Stimulated activated CD8-positive, alpha-beta memory T cell treated with anti-CD3 and anti-CD28 coated beads, Interleukin-4, amount 100 ng/mL, for 48 hours (primary cell): ENCODE data around the gene DGAT2L6.

Experiments used
- DNase-seq: peaks from one replicate; pipeline ENCODE4 v3.0.0-alpha.2; 2020

The DGAT2L6 gene

GRCh38 chrX:70176938-70177533 is at the start of gene DGAT2L6:
DGAT2L6 (plus strand) TSS chrX:70177483; CDS start chrX:70177583, 100 bp downstream.
- no peak for DNase-seq

GRCh38 chrX:70128071-70128470 is 49.2 kb upstream of the DGAT2L6 start:
- DNase-seq: no peak

- DNase-seq: no peak
Observed at GRCh38 chrX:70129816-70130215, 47.5 kb upstream of the DGAT2L6 start.

- no peak for DNase-seq
Observed at GRCh38 chrX:70132224-70132623, 45.1 kb upstream of the DGAT2L6 start.

GRCh38 chrX:70132877-70133302 is 44.4 kb upstream of the DGAT2L6 start:
- DNase-seq: no peak

- peak; percentile 77 for DNase-seq
Observed at GRCh38 chrX:70133303-70134115, 43.8 kb upstream of the DGAT2L6 start, which contains the start of gene IGBP1. IGBP1 (plus strand) TSS chrX:70133447; CDS start chrX:70133948, 501 bp downstream.

- no peak for DNase-seq
Observed at GRCh38 chrX:70134116-70134477, 43.2 kb upstream of the DGAT2L6 start.

GRCh38 chrX:70138622-70139021 is 38.7 kb upstream of the DGAT2L6 start:
- DNase-seq: no peak

GRCh38 chrX:70139736-70140135 is 37.5 kb upstream of the DGAT2L6 start:
- DNase-seq: no peak

- DNase-seq: no peak
Observed at GRCh38 chrX:70141373-70141772, 35.9 kb upstream of the DGAT2L6 start.

GRCh38 chrX:70166601-70167590 is 10.4 kb upstream of the DGAT2L6 start:
- no peak for DNase-seq

GRCh38 chrX:70168238-70169188 is 8.8 kb upstream of the DGAT2L6 start:
- no peak for DNase-seq

GRCh38 chrX:70169281-70169680 is 8.0 kb upstream of the DGAT2L6 start:
- no peak for DNase-seq

- no peak for DNase-seq
Observed at GRCh38 chrX:70171624-70172023, 5.7 kb upstream of the DGAT2L6 start.

GRCh38 chrX:70172221-70172620 is 5.1 kb upstream of the DGAT2L6 start:
- no peak for DNase-seq

GRCh38 chrX:70172964-70173363 is 4.3 kb upstream of the DGAT2L6 start:
- no peak for DNase-seq

GRCh38 chrX:70174754-70175153 is 2.5 kb upstream of the DGAT2L6 start:
- no peak for DNase-seq

- DNase-seq: no peak
Observed at GRCh38 chrX:70175338-70175737, 1.9 kb upstream of the DGAT2L6 start.

GRCh38 chrX:70183091-70183490 is 5.8 kb downstream of the DGAT2L6 start:
- no peak for DNase-seq

- no peak for DNase-seq
Observed at GRCh38 chrX:70190225-70190624, 12.9 kb downstream of the DGAT2L6 start.

- peak; percentile 76 for DNase-seq
Observed at GRCh38 chrX:70196961-70197720, 19.9 kb downstream of the DGAT2L6 start.
